HEK293T (cell line): ENCODE results near the gene SEMA3A.

Experiments used
- CTCF ChIA-PET: fragments of 350-600 bp; formaldehyde crosslinking; extraction: SDS; loops from one replicate; lab custom pipeline; 2021; ENCODE audit warnings: antibody characterized with exemption, inconsistent platforms; lab: Yijun Ruan, JAX
- POLR2A ChIA-PET: fragments of 350-600 bp; formaldehyde crosslinking; extraction: SDS; loops from one replicate; lab custom pipeline; 2020; ENCODE audit warnings: antibody characterized with exemption, inconsistent platforms; lab: Yijun Ruan, JAX
- DNase-seq: peaks from one replicate; pipeline ENCODE4 v3.0.0; 2012; ENCODE audit warnings: mixed read lengths; ENCODE audit errors: extremely low spot score
- ARNT ChIP-seq: fragments of 450-650 bp; IDR thresholded peaks from 2 replicates; pipeline ENCODE4 v1.6.1; 2017; ENCODE audit warnings: mild to moderate bottlenecking
- BHLHE40 ChIP-seq: fragments of 450-650 bp; IDR thresholded peaks from 2 replicates; pipeline ENCODE4 v1.6.1; 2016; ENCODE audit warnings: mild to moderate bottlenecking, moderate library complexity, borderline replicate concordance
- CTBP1 ChIP-seq: fragments of 450-650 bp; IDR thresholded peaks from 2 replicates; pipeline ENCODE4 v1.6.1; 2016; ENCODE audit warnings: borderline replicate concordance
- ELF4 ChIP-seq: fragments of 450-650 bp; IDR thresholded peaks from 2 replicates; pipeline ENCODE4 v1.6.1; 2017; ENCODE audit warnings: antibody characterized with exemption
- FOXA1 ChIP-seq: fragments of 450-650 bp; IDR thresholded peaks from 2 replicates; pipeline ENCODE4 v1.6.1; 2016; ENCODE audit warnings: mild to moderate bottlenecking
- FOXK2 ChIP-seq: fragments of 450-650 bp; IDR thresholded peaks from 2 replicates; pipeline ENCODE4 v1.6.1; 2016; ENCODE audit warnings: mild to moderate bottlenecking
- FOXM1 ChIP-seq: fragments of 450-650 bp; IDR thresholded peaks from 2 replicates; pipeline ENCODE4 v1.6.1; 2017; ENCODE audit warnings: mild to moderate bottlenecking, borderline replicate concordance
- HDGF ChIP-seq: fragments of 450-650 bp; IDR thresholded peaks from 2 replicates; pipeline ENCODE4 v1.6.1; 2017; ENCODE audit warnings: antibody characterized with exemption, borderline replicate concordance
- L3MBTL2 ChIP-seq: fragments of 450-650 bp; conservative IDR thresholded peaks from 2 replicates; pipeline ENCODE4 v1.6.1; 2016; ENCODE audit warnings: mild to moderate bottlenecking
- LEF1 ChIP-seq: fragments of 450-650 bp; IDR thresholded peaks from 2 replicates; pipeline ENCODE4 v1.6.1; 2017; ENCODE audit warnings: mild to moderate bottlenecking, borderline replicate concordance
- NFRKB ChIP-seq: fragments of 450-650 bp; IDR thresholded peaks from 2 replicates; pipeline ENCODE4 v1.6.1; 2016; ENCODE audit warnings: mild to moderate bottlenecking, moderate library complexity
- PKNOX1 ChIP-seq: fragments of 450-650 bp; IDR thresholded peaks from 2 replicates; pipeline ENCODE4 v1.6.1; 2016
- SP1 ChIP-seq: fragments of 450-650 bp; IDR thresholded peaks from 2 replicates; pipeline ENCODE4 v1.6.1; 2017
- SUZ12 ChIP-seq: fragments of 450-650 bp; IDR thresholded peaks from 2 replicates; pipeline ENCODE4 v1.6.1; 2016; ENCODE audit warnings: mild to moderate bottlenecking
- TARDBP ChIP-seq: fragments of 450-650 bp; IDR thresholded peaks from 2 replicates; pipeline ENCODE4 v1.6.1; 2016
- ZNF384 ChIP-seq: fragments of 450-650 bp; IDR thresholded peaks from 2 replicates; pipeline ENCODE4 v1.6.1; 2016

The SEMA3A gene

GRCh38 chr7:84085147-84085546 is 109.4 kb downstream of the SEMA3A start:
- no peak for TF ChIP-seq HDGF
- TF ChIP-seq L3MBTL2 = no peak
- TF ChIP-seq ZNF384 = peak; percentile 82
- no peak for TF ChIP-seq FOXA1
- TF ChIP-seq CTBP1 = no peak
- DNase-seq = no peak
- ChIA-PET CTCF (interaction anchor here (0.7 kb wide), 1 partner anchor 868 kb away, joined by 4 read pairs; no protein-coding TSS in a partner anchor), POLR2A (no interaction called here)

GRCh38 chr7:84083846-84084245 is 110.7 kb downstream of the SEMA3A start:
- ChIA-PET CTCF (no interaction called here), POLR2A (no interaction called here)
- no peak for DNase-seq
- TF ChIP-seq BHLHE40 = no peak
- TF ChIP-seq SP1 = no peak
- no peak for TF ChIP-seq HDGF
- no peak for TF ChIP-seq ELF4
- TF ChIP-seq ARNT = no peak
- no peak for TF ChIP-seq FOXA1
- TF ChIP-seq L3MBTL2 = no peak
- no peak for TF ChIP-seq ZNF384
- no peak for TF ChIP-seq FOXM1
- no peak for TF ChIP-seq LEF1
- no peak for TF ChIP-seq SUZ12
- TF ChIP-seq FOXK2 = no peak
- no peak for TF ChIP-seq TARDBP
- no peak for TF ChIP-seq NFRKB
- TF ChIP-seq CTBP1 = no peak
- no peak for TF ChIP-seq PKNOX1

- CTCF ChIA-PET = no interaction called here
- no peak for TF ChIP-seq FOXK2
- TF ChIP-seq ARNT = no peak
- no peak for TF ChIP-seq TARDBP
- TF ChIP-seq BHLHE40 = no peak
- TF ChIP-seq SUZ12 = no peak
- TF ChIP-seq SP1 = no peak
- no peak for TF ChIP-seq ELF4
- DNase-seq = no peak
- POLR2A ChIA-PET = no interaction called here
Observed at GRCh38 chr7:84081973-84082522, 112.5 kb downstream of the SEMA3A start.

- ChIA-PET CTCF (no interaction called here), POLR2A (no interaction called here)
- no peak for DNase-seq
- no peak for TF ChIP-seq ARNT
- no peak for TF ChIP-seq HDGF
- no peak for TF ChIP-seq SUZ12
- no peak for TF ChIP-seq FOXM1
- TF ChIP-seq FOXA1 = no peak
- no peak for TF ChIP-seq ZNF384
- no peak for TF ChIP-seq BHLHE40
- no peak for TF ChIP-seq FOXK2
- TF ChIP-seq SP1 = no peak
- no peak for TF ChIP-seq CTBP1
- TF ChIP-seq ELF4 = no peak
- no peak for TF ChIP-seq PKNOX1
- TF ChIP-seq LEF1 = no peak
- TF ChIP-seq TARDBP = no peak
- TF ChIP-seq NFRKB = no peak
- TF ChIP-seq L3MBTL2 = no peak
Observed at GRCh38 chr7:84077336-84077735, 117.3 kb downstream of the SEMA3A start.

- no peak for TF ChIP-seq ARNT
- no peak for TF ChIP-seq NFRKB
- TF ChIP-seq ELF4 = no peak
- TF ChIP-seq L3MBTL2 = no peak
- TF ChIP-seq FOXM1 = no peak
- no peak for TF ChIP-seq LEF1
- no peak for TF ChIP-seq SUZ12
- no peak for TF ChIP-seq ZNF384
- TF ChIP-seq FOXA1 = no peak
- no peak for TF ChIP-seq FOXK2
- TF ChIP-seq BHLHE40 = no peak
- TF ChIP-seq CTBP1 = no peak
- no peak for TF ChIP-seq HDGF
- no peak for TF ChIP-seq TARDBP
- ChIA-PET POLR2A (no interaction called here), CTCF (no interaction called here)
- no peak for DNase-seq
Observed at GRCh38 chr7:84076219-84076618, 118.4 kb downstream of the SEMA3A start.

- ChIA-PET CTCF (no interaction called here), POLR2A (no interaction called here)
- DNase-seq = no peak
- TF ChIP-seq ELF4 (no peak), L3MBTL2 (no peak), FOXA1 (no peak), TARDBP (no peak), ARNT (no peak), PKNOX1 (no peak), NFRKB (no peak), SUZ12 (no peak), HDGF (no peak), SP1 (no peak), ZNF384 (no peak), FOXK2 (no peak), LEF1 (no peak), FOXM1 (no peak)
Observed at GRCh38 chr7:84073186-84073875, 121.3 kb downstream of the SEMA3A start.
